T-cell (primary cell): ENCODE results near the gene FTL. TPM values are rescaled to one million over a fixed set of nuclear protein-coding genes. Genes with fewer than 3 reads are reported as not detected.

Source experiments
- ATAC-seq, 4 experiments: fragments of 200-7000 bp in 3 of 4; fragments of 150-1000 bp in 1 of 4; cut with Tn5 transposase; replicated peaks in 1 of 4; 1 replicate in 3 of 4; 2 replicates in 1 of 4; pipeline ENCODE4 v1.10.0; 2021; ENCODE audit warnings: moderate library complexity in 3 of 4, mild to moderate bottlenecking in 2 of 4, moderate number of reproducible peaks in 1 of 4
- CTCF ChIA-PET, 2 donors: fragments of 300-600 bp; sonication (Branson Sonifier 250); formaldehyde crosslinking; loops; one replicate each; lab custom pipeline; 2022; ENCODE audit warnings: antibody characterized with exemption in 2 of 2; lab: Charles Lee
- POLR2A ChIA-PET, 2 donors: fragments of 300-600 bp; sonication (Branson Sonifier 250); formaldehyde crosslinking; loops; one replicate each; lab custom pipeline; 2022; ENCODE audit warnings: antibody characterized with exemption in 2 of 2; lab: Charles Lee
- DNase-seq, 35 experiments: peaks; one replicate each; pipeline versions ENCODE4 v3.0.0 to v3.0.0-alpha.2; 2013 to 2023
- H3K27ac ChIP-seq: one replicate; pipeline ENCODE4 v1.5.1; 2013; ENCODE audit warnings: low read length
- H3K27me3 ChIP-seq, 2 experiments: replicated peaks in 1 of 2; 1 replicate in 1 of 2; 2 replicates in 1 of 2; pipeline versions ENCODE4 v1.6.1 to v1.7.0; 2013; ENCODE audit warnings: low read length in 1 of 2, mixed read lengths in 1 of 2; ENCODE audit not compliant: control insufficient read depth in 2 of 2, insufficient read depth in 2 of 2; ENCODE audit errors: extremely low read depth in 1 of 2
- H3K36me3 ChIP-seq, 2 donors: 1 replicate in 1 of 2; 2 replicates in 1 of 2; pipeline versions ENCODE4 v1.6.1 to v1.7.0; 2013; ENCODE audit warnings: low read length in 1 of 2; ENCODE audit not compliant: control insufficient read depth in 2 of 2, insufficient read depth in 1 of 2; ENCODE audit errors: extremely low read depth in 1 of 2
- H3K4me1 ChIP-seq, 2 experiments: 1 replicate in 1 of 2; 2 replicates in 1 of 2; pipeline versions ENCODE4 v1.6.1 to v1.7.0; 2013; ENCODE audit warnings: low read length in 2 of 2, mixed read lengths in 1 of 2; ENCODE audit not compliant: insufficient read depth in 2 of 2, control insufficient read depth in 1 of 2; ENCODE audit errors: extremely low read depth in 1 of 2
- H3K4me3 ChIP-seq, 2 donors: 1 replicate in 1 of 2; 2 replicates in 1 of 2; pipeline versions ENCODE4 v1.5.1 to v1.7.0; 2013; ENCODE audit warnings: mild to moderate bottlenecking in 2 of 2, low read length in 1 of 2, moderate library complexity in 1 of 2; ENCODE audit not compliant: control insufficient read depth in 1 of 2; ENCODE audit errors: extremely low read depth in 1 of 2
- H3K9me3 ChIP-seq: 2 replicates; pipeline ENCODE4 v1.7.0; 2013
- H3K27ac Mint-ChIP-seq, 2 donors: one replicate each; pipeline ENCODE4 v1.8.0; 2020 to 2021; ENCODE audit warnings: mild to moderate bottlenecking in 2 of 2, mixed read lengths in 2 of 2
- H3K27me3 Mint-ChIP-seq, 2 donors: one replicate each; pipeline ENCODE4 v1.8.0; 2021 to 2022; ENCODE audit warnings: mixed read lengths in 2 of 2
- H3K36me3 Mint-ChIP-seq: one replicate; pipeline ENCODE4 v1.8.0; 2021; ENCODE audit warnings: mixed read lengths
- H3K4me1 Mint-ChIP-seq, 3 donors: one replicate each; pipeline ENCODE4 v1.8.0; 2020 to 2022; ENCODE audit warnings: mixed read lengths in 3 of 3, mild to moderate bottlenecking in 1 of 3
- H3K4me3 Mint-ChIP-seq, 3 donors: one replicate each; pipeline ENCODE4 v1.8.0; 2020 to 2022; ENCODE audit warnings: mild to moderate bottlenecking in 3 of 3, mixed read lengths in 3 of 3, moderate library complexity in 3 of 3
- H3K9me3 Mint-ChIP-seq, 3 donors: one replicate each; pipeline ENCODE4 v1.8.0; 2020 to 2022; ENCODE audit warnings: mixed read lengths in 3 of 3
- WGBS: methylation state at CpG from one replicate; pipeline ENCODE4 v1.1.5; 2013; ENCODE audit warnings: missing lambda C conversion rate; ENCODE audit not compliant: insufficient coverage; 5-methylcytosine and 5-hydroxymethylcytosine counted together
- total RNA-seq, 35 experiments: library from RNA in 6 of 35; stranded (reverse) in 6 of 35; fragments of 120-200 nt in 1 of 35; gene quantifications; one replicate each; pipeline versions ENCODE4 v1.2.1 to v1.2.4 and lab custom pipeline; 2013 to 2026

Gene FTL
- total RNA-seq, 5 donors from 2014 or later (not counting 1 experiment from before 2014, with no cell fraction given) = 594 to 1,085 (median 906) TPM

DNA sequence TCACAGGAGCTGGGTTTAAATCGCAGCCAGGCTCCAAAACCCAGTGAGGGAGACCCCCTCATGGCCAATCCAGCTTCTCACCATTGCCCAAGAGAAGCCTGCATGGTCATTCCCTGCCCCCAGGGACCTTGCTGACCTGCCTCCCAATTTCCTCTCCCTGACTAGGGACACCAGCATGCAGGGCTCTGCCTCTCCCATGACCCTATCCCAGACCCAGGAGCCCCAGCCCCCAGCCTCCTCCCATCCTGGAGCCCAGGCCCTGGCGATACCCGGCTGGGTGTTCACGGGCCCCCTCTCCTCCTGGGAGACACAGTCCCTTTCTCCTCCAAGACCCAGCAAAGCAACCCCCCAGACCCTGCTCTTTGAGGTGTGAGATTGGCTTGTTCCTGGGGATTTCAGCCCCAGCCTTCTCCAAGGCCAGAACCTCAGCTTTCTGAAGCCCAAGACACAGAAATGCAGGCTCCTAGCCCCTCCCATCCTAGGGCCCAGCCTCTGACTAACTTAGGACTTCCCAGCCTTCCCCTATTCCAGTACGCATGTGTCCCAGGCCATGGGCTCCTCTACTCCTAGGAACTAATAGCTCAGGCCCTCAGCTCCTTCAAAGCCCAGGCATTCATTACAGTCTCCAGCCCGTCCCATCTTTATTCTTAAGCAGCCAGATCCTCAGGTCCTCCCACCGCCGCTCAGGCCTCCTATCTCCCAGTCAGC lies 26.9 kb downstream of the FTL start:
- 49% methylated on average over 4 of the region's 8 CpGs for WGBS
- peak overlapping the region; percentile 92 to 95 (median 94) for H3K4me3 Mint-ChIP-seq
- peaks cover 14% of the 10 kb centered on the region for H3K36me3 Mint-ChIP-seq
- no peaks in the 10 kb centered on the region for H3K27me3 ChIP-seq
- ATAC-seq (no peak), DNase-seq (no peak)
- H3K36me3 ChIP-seq = peaks cover 0 to 10% of the 10 kb centered on the region in 2 donors
- peak overlapping the region; percentile 84 to 95 for H3K4me3 ChIP-seq
- no peaks in the 10 kb centered on the region for H3K9me3 ChIP-seq
- CTCF ChIA-PET = interaction anchor here in 1 of 2 donors (0.6 to 1.9 kb wide), 3 partner anchors 9 to 232 kb away, joined by 3 to 16 read pairs (median 3); no protein-coding TSS in a partner anchor
- peaks cover 3 to 41% of the 10 kb centered on the region in 2 experiments for H3K4me1 ChIP-seq
- H3K4me1 Mint-ChIP-seq = peaks cover 37 to 59% (median 44%) of the 10 kb centered on the region in 3 donors
- H3K27ac Mint-ChIP-seq = peak overlapping the region; percentile 92 to 95
- POLR2A ChIA-PET = interaction anchor here in 1 of 2 donors (0.6 kb wide), 1 partner anchor 882 kb away, joined by 3 read pairs; the partner anchor contains the start of gene PLA2G4C
- no peak overlapping the region for H3K27ac ChIP-seq
- no peaks in the 10 kb centered on the region for H3K9me3 Mint-ChIP-seq
- no peaks in the 10 kb centered on the region for H3K27me3 Mint-ChIP-seq

DNA sequence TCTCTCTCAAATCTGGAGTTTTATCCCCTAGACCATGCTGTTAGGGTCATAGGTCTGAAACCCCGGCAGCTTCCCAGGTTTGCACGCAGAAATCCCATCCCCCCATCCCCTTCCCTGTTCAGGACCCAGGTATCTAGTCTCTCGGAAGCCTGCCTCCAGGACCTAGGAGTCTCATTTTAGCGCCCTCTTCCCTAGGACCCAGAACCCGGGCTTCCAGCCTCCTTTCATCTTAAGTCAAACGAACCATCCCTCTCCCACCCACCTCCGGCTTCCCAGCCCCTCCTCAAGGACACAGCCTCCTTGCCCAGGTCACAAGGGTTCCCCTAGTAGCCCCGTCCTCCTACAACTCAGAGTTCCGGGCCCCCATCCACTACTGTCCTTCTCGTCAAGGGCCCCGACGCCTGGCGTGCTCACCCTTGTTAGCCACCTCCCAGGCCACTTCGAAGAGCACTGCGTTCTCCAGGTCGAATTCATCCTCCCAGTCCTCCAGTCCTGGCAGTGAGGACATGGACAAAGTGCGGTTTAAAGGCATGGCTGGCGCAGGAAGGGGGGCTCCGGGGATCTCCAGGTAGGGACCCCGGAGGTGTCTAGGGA lies 27.6 kb downstream of the FTL start:
- H3K27ac ChIP-seq = peak overlapping the region; percentile 72
- peaks cover 0 to 10% of the 10 kb centered on the region in 2 donors for H3K36me3 ChIP-seq
- Mint-ChIP-seq H3K27me3 (no peaks in the 10 kb centered on the region), H3K4me1 (peaks cover 37 to 57% (median 46%) of the 10 kb centered on the region in 3 donors), H3K9me3 (no peaks in the 10 kb centered on the region), H3K27ac (peak overlapping the region; percentile 92 to 95), H3K4me3 (peak overlapping the region; percentile 92 to 95 (median 94)), H3K36me3 (peaks cover 11% of the 10 kb centered on the region)
- H3K4me3 ChIP-seq = peak overlapping the region; percentile 84 to 95
- ATAC-seq (no peak), DNase-seq (peak in 4 of 35 experiments; percentile 11 to 13 (median 11))
- no peaks in the 10 kb centered on the region for H3K9me3 ChIP-seq
- no peaks in the 10 kb centered on the region for H3K27me3 ChIP-seq
- CTCF ChIA-PET = interaction anchor here (0.9 to 1.9 kb wide), 18 partner anchors 9 to 858 kb away, joined by 3 to 16 read pairs (median 4); partner anchors contain the start of genes NUCB1 (in 1 of the 2) and PTOV1 (in 1 of the 2)
- 0% methylated on average over 16 of the region's 20 CpGs for WGBS
- H3K4me1 ChIP-seq = peaks cover 3 to 41% of the 10 kb centered on the region in 2 experiments
- POLR2A ChIA-PET = interaction anchor here in 1 of 2 donors (0.6 to 1.1 kb wide), 3 partner anchors 121 to 882 kb away, joined by 3 to 5 read pairs (median 3); partner anchors contain the start of gene PLA2G4C

DNA sequence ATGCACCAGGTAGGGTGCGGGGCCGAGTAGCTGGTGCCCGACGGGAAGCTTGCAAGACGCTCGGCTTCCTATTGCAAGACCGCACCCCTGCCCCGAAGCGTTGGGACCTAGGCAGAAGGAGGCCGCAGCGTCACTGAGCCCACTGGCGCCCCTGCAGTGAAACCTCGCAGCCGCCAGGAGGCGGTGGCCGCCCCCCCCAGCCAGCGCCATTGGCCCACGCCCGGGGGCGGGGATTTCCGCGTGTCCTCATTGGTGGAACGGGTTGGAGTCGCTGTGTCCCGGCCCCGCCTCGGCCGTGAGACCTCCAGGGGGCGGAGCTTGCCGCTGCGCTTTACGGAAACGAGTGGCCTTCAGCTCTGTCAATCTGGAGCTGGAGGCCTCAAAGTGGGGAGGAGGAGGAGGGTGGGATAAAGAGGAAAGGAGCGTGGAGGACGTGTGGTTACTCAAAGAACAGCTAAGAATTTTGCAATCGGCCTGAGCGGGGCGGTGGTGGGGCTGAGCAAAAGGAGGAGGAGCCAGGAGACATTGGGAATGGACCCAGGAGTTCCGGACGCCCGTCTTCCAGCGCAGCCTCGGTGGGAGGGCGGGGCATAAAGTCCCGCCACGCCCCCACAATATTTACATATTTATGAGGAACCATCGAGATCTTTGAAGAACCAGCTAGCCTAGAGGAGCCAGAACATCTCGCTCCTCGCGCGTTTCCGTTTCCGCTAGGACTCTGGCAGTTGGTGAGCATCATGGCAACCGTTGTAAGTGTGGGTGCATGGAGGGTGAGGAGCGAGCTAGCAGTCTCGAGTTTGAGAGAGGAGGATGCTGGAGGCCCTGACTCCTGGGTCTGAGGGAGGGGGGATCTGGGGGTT lies 28.3 kb downstream of the FTL start, which contains the start of the genes GYS1 and RUVBL2:
Gene GYS1, minus strand, starts transcription at position 135 of the 860 bp plus-strand sequence. CDS start 197 bp downstream, outside the sequence.
Gene RUVBL2, plus strand, starts transcription at position 713 of the 860 bp plus-strand sequence. Its CDS starts 25 bp downstream, at position 738.
- peak; percentile 89 to 96 (median 94) for ATAC-seq
- H3K36me3 Mint-ChIP-seq = peaks cover 11% of the 10 kb centered on the region
- no peaks in the 10 kb centered on the region for H3K27me3 Mint-ChIP-seq
- ChIA-PET CTCF (interaction anchor here (0.5 to 1.9 kb wide), 46 partner anchors 10 to 857 kb away, joined by 3 to 16 read pairs (median 4); partner anchors contain the start of genes AP2A1 (in 1 of the 2), DBP (in 1 of the 2), HSD17B14 (in 1 of the 2) and LIN7B (in 1 of the 2)), POLR2A (interaction anchor here (0.5 to 1.1 kb wide), 11 partner anchors 31 to 1954 kb away, joined by 3 to 5 read pairs (median 3); partner anchors contain the start of gene NUCB1 (in 1 of the 2))
- H3K9me3 Mint-ChIP-seq = no peaks in the 10 kb centered on the region
- H3K4me3 ChIP-seq = peak within 1 kb of the TSS; percentile 84 to 95
- H3K9me3 ChIP-seq = no peaks in the 10 kb centered on the region
- H3K4me1 Mint-ChIP-seq = peaks cover 40 to 54% (median 46%) of the 10 kb centered on the region in 3 donors
- peak within 1 kb of the TSS; percentile 92 to 95 for H3K27ac Mint-ChIP-seq
- H3K27ac ChIP-seq = peak within 1 kb of the TSS; percentile 86
- no peaks in the 10 kb centered on the region for H3K27me3 ChIP-seq
- H3K4me1 ChIP-seq = peaks cover 3 to 41% of the 10 kb centered on the region in 2 experiments
- peak within 1 kb of the TSS; percentile 92 to 95 (median 94) for H3K4me3 Mint-ChIP-seq
- peak; percentile 97 to 100 (median 99) for DNase-seq
- peaks cover 0 to 4% of the 10 kb centered on the region in 2 donors for H3K36me3 ChIP-seq
- 0% methylated on average over 44 of the region's 56 CpGs for WGBS

DNA sequence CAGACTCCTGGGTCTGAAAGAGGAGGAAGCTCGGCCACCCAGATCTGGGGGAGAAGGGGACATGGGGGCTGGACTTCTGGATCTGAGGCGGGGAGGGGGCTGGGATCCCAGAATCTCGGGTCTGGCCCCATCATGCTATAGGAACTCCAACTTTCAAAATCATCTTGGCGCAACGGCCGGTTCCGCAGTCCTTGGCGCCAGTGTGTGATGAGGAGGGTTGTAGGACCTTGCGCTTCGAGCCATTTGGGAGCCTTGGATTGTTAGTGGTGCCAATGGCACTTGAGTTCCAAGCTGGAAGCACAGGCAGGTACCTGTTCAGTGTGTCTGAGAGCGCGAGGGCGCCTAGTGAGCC lies 28.9 kb downstream of the FTL start:
- H3K36me3 Mint-ChIP-seq = peaks cover 5% of the 10 kb centered on the region
- no peaks in the 10 kb centered on the region for H3K9me3 ChIP-seq
- peak overlapping the region; percentile 92 to 95 (median 94) for H3K4me3 Mint-ChIP-seq
- ChIA-PET POLR2A (interaction anchor here (0.5 to 1.1 kb wide), 5 partner anchors 83 to 1883 kb away, joined by 3 to 5 read pairs (median 3); no protein-coding TSS in a partner anchor), CTCF (interaction anchor here (0.6 to 1.9 kb wide), 30 partner anchors 11 to 790 kb away, joined by 3 to 16 read pairs (median 4); partner anchors contain the start of genes HSD17B14 (in 1 of the 2), NUCB1 (in 1 of the 2), PIH1D1 (in 1 of the 2) and RPL18 (in 1 of the 2))
- H3K27ac Mint-ChIP-seq = peak overlapping the region; percentile 92 to 95
- 6% methylated on average over 6 of the region's 13 CpGs for WGBS
- peaks cover 3 to 41% of the 10 kb centered on the region in 2 experiments for H3K4me1 ChIP-seq
- peak overlapping the region; percentile 86 for H3K27ac ChIP-seq
- H3K9me3 Mint-ChIP-seq = no peaks in the 10 kb centered on the region
- peaks cover 41 to 53% (median 46%) of the 10 kb centered on the region in 3 donors for H3K4me1 Mint-ChIP-seq
- H3K27me3 ChIP-seq = no peaks in the 10 kb centered on the region
- no peak for ATAC-seq
- DNase-seq = no peak
- H3K27me3 Mint-ChIP-seq = no peaks in the 10 kb centered on the region
- H3K4me3 ChIP-seq = peak overlapping the region; percentile 72 to 95
- peaks cover 0 to 3% of the 10 kb centered on the region in 2 donors for H3K36me3 ChIP-seq

GRCh38 chr19:48997972-48998371 lies 32.9 kb downstream of the FTL start:
- H3K36me3 Mint-ChIP-seq = peaks cover 5% of the 10 kb centered on the region
- no peaks in the 10 kb centered on the region for H3K9me3 ChIP-seq
- H3K4me1 Mint-ChIP-seq = peaks cover 27 to 31% (median 30%) of the 10 kb centered on the region in 3 donors
- peak in 20 of 35 experiments; percentile 20 to 55 (median 34) for DNase-seq
- H3K27me3 Mint-ChIP-seq = no peaks in the 10 kb centered on the region
- peaks cover 3 to 25% of the 10 kb centered on the region in 2 experiments for H3K4me1 ChIP-seq
- no peak overlapping the region for H3K4me3 Mint-ChIP-seq
- peaks cover 0 to 4% of the 10 kb centered on the region in 2 donors for H3K36me3 ChIP-seq
- no peak overlapping the region for H3K4me3 ChIP-seq
- no peaks in the 10 kb centered on the region for H3K9me3 Mint-ChIP-seq
- WGBS = 78% methylated on average over 4 of the region's 5 CpGs
- ATAC-seq = no peak
- no peaks in the 10 kb centered on the region for H3K27me3 ChIP-seq
- POLR2A ChIA-PET = interaction anchor here in 1 of 2 donors (0.5 kb wide), 1 partner anchor 25 kb away, joined by 4 read pairs; no protein-coding TSS in a partner anchor
- H3K27ac ChIP-seq = no peak overlapping the region
- no peak overlapping the region for H3K27ac Mint-ChIP-seq
- CTCF ChIA-PET = interaction anchor here in 1 of 2 donors (0.5 to 0.9 kb wide), 3 partner anchors 22 to 66 kb away, joined by 3 read pairs; no protein-coding TSS in a partner anchor
